Ectodermal cell (in vitro differentiated cells): ENCODE data around the gene ZBTB7C.

Experiments
- H3K27ac ChIP-seq: 2 replicates; pipeline ENCODE4 v1.7.0; 2013; ENCODE audit warnings: mild to moderate bottlenecking, low read depth, low read length; ENCODE audit not compliant: insufficient read depth, poor library complexity, severe bottlenecking
- H3K27me3 ChIP-seq: 2 replicates; pipeline ENCODE4 v1.7.0; 2013; ENCODE audit warnings: mild to moderate bottlenecking, low read length; ENCODE audit not compliant: insufficient read depth, control insufficient read depth, poor library complexity, severe bottlenecking
- H3K36me3 ChIP-seq: one replicate; pipeline ENCODE4 v1.7.0; 2013; ENCODE audit warnings: low read length; ENCODE audit not compliant: control insufficient read depth, insufficient read depth
- H3K4me1 ChIP-seq: one replicate; pipeline ENCODE4 v1.7.0; 2013; ENCODE audit warnings: low read length; ENCODE audit not compliant: control insufficient read depth, insufficient read depth
- H3K4me3 ChIP-seq: 2 replicates; pipeline ENCODE4 v1.7.0; 2013; ENCODE audit warnings: low read depth, low read length, control low read depth; ENCODE audit not compliant: insufficient read depth
- H3K9me3 ChIP-seq: 2 replicates; pipeline ENCODE4 v1.7.0; 2013; ENCODE audit warnings: mild to moderate bottlenecking, low read length, moderate library complexity; ENCODE audit not compliant: control insufficient read depth
- WGBS, 2 experiments: methylation state at CpG; one replicate each; pipeline ENCODE4 v1.1.7; 2013; ENCODE audit warnings: missing lambda C conversion rate in 2 of 2; 5-methylcytosine and 5-hydroxymethylcytosine counted together

ZBTB7C gene

DNA sequence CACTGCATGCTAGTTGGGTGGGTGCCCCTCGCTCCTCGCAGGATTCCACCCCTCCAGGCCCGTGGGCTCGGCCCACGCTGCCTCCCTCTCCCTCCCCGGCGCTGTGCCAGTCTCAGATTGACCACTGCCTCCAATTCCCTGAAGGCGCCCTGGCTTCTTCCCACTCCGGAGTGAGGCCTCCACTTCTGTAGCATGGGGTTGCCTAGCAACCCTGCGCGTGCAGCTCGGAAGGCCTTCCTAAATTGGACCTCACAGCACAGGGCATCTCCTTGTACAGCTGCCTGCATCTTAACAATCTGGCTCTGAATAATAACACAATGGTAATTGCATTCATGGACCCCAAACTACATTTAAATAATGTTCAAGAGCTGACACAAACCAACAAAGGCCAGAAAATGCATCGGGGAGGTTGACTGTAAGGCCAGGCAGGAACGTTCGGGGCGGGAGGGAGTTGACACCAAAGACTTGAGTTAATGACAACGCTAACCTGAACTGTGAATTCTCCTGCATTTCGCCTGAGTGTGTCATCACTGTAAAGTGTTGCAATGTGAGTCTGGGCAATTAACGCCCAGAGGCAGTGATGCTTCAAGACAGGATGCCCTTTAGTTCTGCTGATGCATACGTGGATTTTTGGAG lies 222.9 kb downstream of the ZBTB7C start:
- WGBS, 2 experiments = 73% methylated on average over 20 of the region's 20 CpGs
- H3K27ac ChIP-seq = no peak overlapping the region

DNA sequence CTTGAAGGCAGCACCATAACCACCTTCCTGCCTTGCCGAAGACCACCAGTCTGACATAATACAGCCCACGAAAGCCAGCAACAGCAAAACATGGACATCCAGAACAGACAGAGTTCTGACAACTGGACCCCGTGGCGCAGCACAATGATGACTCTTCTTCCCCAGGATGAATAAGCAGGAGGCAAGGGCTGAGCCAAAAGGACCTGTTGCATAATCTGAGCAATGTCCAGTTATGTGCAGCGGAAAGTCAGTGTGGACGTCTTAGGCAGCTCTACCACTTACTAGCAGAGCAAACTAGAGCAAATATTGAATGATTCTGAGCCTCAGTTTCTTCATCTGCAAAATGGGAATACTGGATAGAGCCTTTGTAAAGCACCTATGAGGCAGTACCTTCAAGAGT lies 225.1 kb downstream of the ZBTB7C start:
- H3K9me3 ChIP-seq = no peaks in the 10 kb centered on the region
- H3K27me3 ChIP-seq = no peaks in the 10 kb centered on the region
- H3K36me3 ChIP-seq = no peaks in the 10 kb centered on the region
- WGBS, 2 experiments = 93 to 95% methylated on average over 6 of the region's 6 CpGs
- no peak overlapping the region for H3K27ac ChIP-seq
- no peak overlapping the region for H3K4me3 ChIP-seq
- H3K4me1 ChIP-seq = peaks cover 14% of the 10 kb centered on the region

More for the DNA sequence above, 222.9 kb downstream of the ZBTB7C start:
- peaks cover 14% of the 10 kb centered on the region for H3K4me1 ChIP-seq
- H3K36me3 ChIP-seq = no peaks in the 10 kb centered on the region
- no peak overlapping the region for H3K4me3 ChIP-seq
- H3K9me3 ChIP-seq = no peaks in the 10 kb centered on the region
- H3K27me3 ChIP-seq = no peaks in the 10 kb centered on the region

DNA sequence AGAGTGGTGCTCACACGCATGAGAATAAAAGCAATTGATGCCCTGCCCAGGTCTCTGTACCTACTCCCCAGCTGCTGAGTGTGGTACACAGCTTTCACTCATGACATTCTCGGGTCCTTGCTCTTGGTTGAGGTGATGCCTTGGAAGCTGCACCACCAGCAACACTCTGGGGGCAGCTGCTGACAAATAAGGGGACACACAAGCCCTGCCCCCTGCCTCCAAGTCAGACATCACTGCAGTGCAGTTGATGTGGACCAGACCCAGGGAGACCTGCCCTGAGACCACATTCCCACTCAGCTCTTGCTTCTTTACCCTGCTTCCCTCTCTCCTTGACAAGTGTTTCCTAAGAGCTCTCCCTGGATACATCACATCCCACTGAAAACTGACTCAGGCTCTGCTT lies 225.6 kb downstream of the ZBTB7C start:
- Histone ChIP-seq H3K9me3 (no peaks in the 10 kb centered on the region), H3K4me1 (peaks cover 14% of the 10 kb centered on the region), H3K27me3 (no peaks in the 10 kb centered on the region), H3K27ac (no peak overlapping the region), H3K4me3 (no peak overlapping the region), H3K36me3 (no peaks in the 10 kb centered on the region)
- 82 to 95% methylated on average over 2 of the region's 2 CpGs for WGBS, 2 experiments

DNA sequence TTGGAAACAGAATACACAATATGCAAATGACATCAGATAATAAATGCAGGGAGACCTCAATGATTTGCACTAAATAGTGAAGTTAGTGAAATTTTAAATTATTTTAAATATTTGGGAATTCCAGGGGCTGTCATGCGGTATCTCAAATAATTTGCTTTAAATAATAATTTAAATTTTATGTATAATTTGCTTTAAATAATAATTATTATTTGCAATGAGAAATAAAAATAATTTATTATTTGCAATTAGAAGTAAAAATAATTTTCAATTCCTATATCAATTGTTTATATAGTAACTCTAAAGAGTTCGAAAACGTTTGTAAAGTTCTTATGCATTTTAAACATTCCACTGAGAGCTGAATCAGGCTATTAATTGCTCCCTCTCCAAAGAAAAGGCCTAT lies 226.4 kb downstream of the ZBTB7C start:
- H3K9me3 ChIP-seq = no peaks in the 10 kb centered on the region

GRCh38 chr18:48181857-48182256 lies 227.3 kb downstream of the ZBTB7C start:
- Histone ChIP-seq H3K27ac (no peak overlapping the region), H3K4me3 (no peak overlapping the region), H3K4me1 (peaks cover 14% of the 10 kb centered on the region), H3K27me3 (no peaks in the 10 kb centered on the region), H3K9me3 (no peaks in the 10 kb centered on the region), H3K36me3 (no peaks in the 10 kb centered on the region)
- WGBS, 2 experiments = 89 to 91% methylated on average over 3 to 4 of the region's 4 CpGs

More for the DNA sequence above, 226.4 kb downstream of the ZBTB7C start:
- 86 to 88% methylated on average over 2 of the region's 3 CpGs for WGBS, 2 experiments
- H3K36me3 ChIP-seq = no peaks in the 10 kb centered on the region
- peaks cover 14% of the 10 kb centered on the region for H3K4me1 ChIP-seq
- no peak overlapping the region for H3K4me3 ChIP-seq
- no peak overlapping the region for H3K27ac ChIP-seq
- no peaks in the 10 kb centered on the region for H3K27me3 ChIP-seq

DNA sequence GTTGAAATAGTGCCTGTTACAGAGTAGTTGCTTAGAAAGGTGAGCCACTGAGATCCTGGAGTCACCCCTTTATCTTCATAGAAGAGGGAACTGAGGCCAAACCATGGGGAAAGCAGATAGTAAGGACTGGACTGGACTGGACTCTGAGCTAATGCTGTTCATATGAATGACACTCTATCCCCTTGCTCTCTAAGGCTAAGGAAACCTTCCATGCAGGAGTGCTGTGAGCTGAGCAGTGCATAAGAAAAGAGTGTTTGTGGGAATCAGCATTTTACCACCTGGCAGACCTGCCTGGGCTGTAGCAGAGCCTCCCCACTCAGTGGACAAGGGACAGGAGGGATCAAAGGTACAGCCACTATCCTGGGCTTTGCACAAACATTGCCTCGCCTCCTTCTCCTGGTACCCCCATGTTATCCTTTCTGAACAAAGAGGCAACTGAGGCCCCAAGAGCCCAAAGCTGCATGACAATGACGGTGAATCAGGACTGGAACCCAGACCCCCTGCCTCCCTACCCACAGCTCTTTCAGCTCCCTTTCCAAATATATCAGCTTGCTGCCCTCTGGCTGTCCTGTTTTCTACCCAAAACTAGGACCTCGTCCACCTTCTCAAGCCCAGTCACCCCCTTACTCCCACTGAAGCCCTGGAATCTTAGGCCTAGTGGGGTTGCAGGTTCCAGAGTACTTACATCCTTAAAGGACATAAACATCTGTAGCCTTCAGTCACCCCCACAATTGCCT lies 227.9 kb downstream of the ZBTB7C start:
- Histone ChIP-seq H3K4me1 (peaks cover 10% of the 10 kb centered on the region), H3K9me3 (no peaks in the 10 kb centered on the region), H3K36me3 (no peaks in the 10 kb centered on the region), H3K27me3 (no peaks in the 10 kb centered on the region), H3K27ac (no peak overlapping the region), H3K4me3 (no peak overlapping the region)
- WGBS, 2 experiments = 65 to 76% methylated on average over 3 of the region's 3 CpGs

DNA sequence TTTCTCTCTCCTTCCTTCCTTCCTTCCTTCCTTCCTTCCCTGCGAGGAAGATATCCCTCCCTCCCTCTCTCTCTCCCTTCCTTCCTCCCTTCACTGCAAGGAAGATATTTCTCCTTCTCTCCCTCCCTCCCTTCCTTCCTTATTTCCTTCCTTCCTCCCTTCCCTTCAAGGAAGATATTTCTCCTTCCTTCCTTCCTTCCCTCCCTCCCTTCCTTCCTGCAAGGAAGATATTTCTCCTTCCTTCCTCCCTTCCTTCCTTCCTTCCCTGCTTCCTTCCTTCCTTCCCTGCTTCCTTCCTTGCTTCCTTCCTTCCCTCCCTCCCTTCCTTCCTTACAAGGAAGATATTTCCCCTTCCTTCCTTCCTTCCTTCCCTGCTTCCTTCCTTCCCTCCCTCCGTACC lies 229.5 kb downstream of the ZBTB7C start:
- Histone ChIP-seq H3K4me3 (no peak overlapping the region), H3K27ac (no peak overlapping the region), H3K27me3 (no peaks in the 10 kb centered on the region), H3K36me3 (no peaks in the 10 kb centered on the region), H3K4me1 (no peaks in the 10 kb centered on the region), H3K9me3 (no peaks in the 10 kb centered on the region)
- whole genome bisulfite sequencing, 2 experiments = 84 to 88% methylated on average over 2 of the region's 2 CpGs

GRCh38 chr18:48179001-48179400 lies 230.2 kb downstream of the ZBTB7C start:
- Histone ChIP-seq H3K27ac (no peak overlapping the region), H3K4me1 (no peaks in the 10 kb centered on the region), H3K9me3 (no peaks in the 10 kb centered on the region), H3K27me3 (no peaks in the 10 kb centered on the region), H3K4me3 (no peak overlapping the region), H3K36me3 (no peaks in the 10 kb centered on the region)
- WGBS, 2 experiments = 83 to 89% methylated on average over 3 of the region's 3 CpGs

DNA sequence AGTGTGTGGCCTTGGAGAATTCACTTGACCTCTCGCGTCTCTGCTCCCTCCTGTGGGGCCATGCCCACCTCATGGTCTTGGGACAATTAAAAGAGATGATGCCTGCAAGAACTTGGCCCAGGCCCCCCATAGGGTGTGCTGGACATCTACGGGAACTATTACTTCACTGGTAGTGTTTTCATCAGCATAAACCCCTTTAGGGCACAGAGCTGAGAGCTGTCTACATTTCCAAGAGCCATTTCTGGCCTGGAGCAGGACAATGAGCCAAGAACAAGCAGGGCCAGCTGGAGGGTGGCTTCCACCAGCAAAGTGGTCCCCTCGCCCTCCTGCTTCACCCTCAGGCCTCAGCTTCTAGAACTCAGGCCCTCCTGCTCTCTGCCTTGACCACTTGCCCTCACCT lies 232.3 kb downstream of the ZBTB7C start:
- H3K27ac ChIP-seq = no peak overlapping the region
- H3K36me3 ChIP-seq = no peaks in the 10 kb centered on the region
- no peak overlapping the region for H3K4me3 ChIP-seq
- no peaks in the 10 kb centered on the region for H3K27me3 ChIP-seq
- no peaks in the 10 kb centered on the region for H3K4me1 ChIP-seq
- whole genome bisulfite sequencing, 2 experiments = 90 to 94% methylated on average over 4 of the region's 4 CpGs
- no peaks in the 10 kb centered on the region for H3K9me3 ChIP-seq

GRCh38 chr18:48173557-48173956 lies 235.6 kb downstream of the ZBTB7C start:
- H3K4me1 ChIP-seq = no peaks in the 10 kb centered on the region
- no peak overlapping the region for H3K27ac ChIP-seq
- no peaks in the 10 kb centered on the region for H3K36me3 ChIP-seq
- no peak overlapping the region for H3K4me3 ChIP-seq
- H3K27me3 ChIP-seq = no peaks in the 10 kb centered on the region
- H3K9me3 ChIP-seq = no peaks in the 10 kb centered on the region
- 94 to 96% methylated on average over 2 of the region's 2 CpGs for WGBS, 2 experiments
